ENCODE data around the gene SPHK1. TPM values are rescaled to one million over a fixed set of nuclear protein-coding genes. Genes with fewer than 3 reads are reported as not detected.

Gene SPHK1
- total RNA-seq, 3 donors from 2014 or later: 1.2 to 5.7 (median 3.3) TPM

GRCh38 chr17:76432712-76433336 lies 48.4 kb downstream of the SPHK1 start:
- intact Hi-C loops (cut with DNase I, micrococcal nuclease): no loop called here
- Histone ChIP-seq H3K36me3 (ENCODE audit: low read depth) (no peaks in the 10 kb centered on the region), H3K4me3 (no peak overlapping the region), H3K9me3 (no peaks in the 10 kb centered on the region), H3K4me1 (ENCODE audit: low read depth) (no peaks in the 10 kb centered on the region)
- TF ChIP-seq CTCF (IDR thresholded peaks at IDR 0.05): no peak
- DNase-seq: no peak
- ATAC-seq: no peak

GRCh38 chr17:76433693-76434092 lies 49.3 kb downstream of the SPHK1 start:
- Histone ChIP-seq H3K4me1 (ENCODE audit: low read depth) (no peaks in the 10 kb centered on the region), H3K36me3 (ENCODE audit: low read depth) (no peaks in the 10 kb centered on the region), H3K9me3 (no peaks in the 10 kb centered on the region), H3K4me3 (no peak overlapping the region)
- intact Hi-C loops (cut with DNase I, micrococcal nuclease): no loop called here
- no peak for TF ChIP-seq CTCF (IDR thresholded peaks at IDR 0.05)
- DNase-seq: no peak
- ATAC-seq: no peak

- no peak overlapping the region for H3K4me3 ChIP-seq
- no peaks in the 10 kb centered on the region for H3K4me1 ChIP-seq (ENCODE audit: low read depth)
- ATAC-seq: no peak
- intact Hi-C loops (cut with DNase I, micrococcal nuclease): no loop called here
- no peaks in the 10 kb centered on the region for H3K9me3 ChIP-seq
- no peak for DNase-seq
- no peak for TF ChIP-seq CTCF (IDR thresholded peaks at IDR 0.05)
- H3K36me3 ChIP-seq (ENCODE audit: low read depth): no peaks in the 10 kb centered on the region
These were observed 50.5 kb downstream of the SPHK1 start for GRCh38 chr17:76434870-76435269.

GRCh38 chr17:76435751-76436150 lies 51.3 kb downstream of the SPHK1 start:
- ATAC-seq (no peak), DNase-seq (no peak)
- Histone ChIP-seq H3K9me3 (no peaks in the 10 kb centered on the region), H3K36me3 (ENCODE audit: low read depth) (no peaks in the 10 kb centered on the region), H3K4me3 (no peak overlapping the region), H3K4me1 (ENCODE audit: low read depth) (no peaks in the 10 kb centered on the region)
- intact Hi-C loops (cut with DNase I, micrococcal nuclease): no loop called here
- no peak for TF ChIP-seq CTCF (IDR thresholded peaks at IDR 0.05)

Other genes with a start within 250 kb of the SPHK1 start
- gene FOXJ1, start 243.4 kb upstream of the SPHK1 start, total RNA-seq: 1 to 10 TPM in 1 of 3 donors, under 1 TPM in 2; 0.16 to 2.2 (median 0.52) TPM
- 10 to 100 TPM; 11.6 to 45.8 (median 17.5) TPM for gene RNF157, start 144.1 kb upstream of the SPHK1 start, total RNA-seq
- 100 to 1,000 TPM in 1 of 3 donors, 10 to 100 TPM in 2; 46.6 to 132 (median 99.1) TPM for gene UBALD2, start 119.3 kb upstream of the SPHK1 start, total RNA-seq
- gene QRICH2, start 76.3 kb upstream of the SPHK1 start, total RNA-seq: 1 to 10 TPM; 1.6 to 4.7 (median 3.2) TPM
- gene PRPSAP1, start 30.7 kb upstream of the SPHK1 start, total RNA-seq: 10 to 100 TPM; 45.3 to 63.0 (median 61.4) TPM
- 10 to 100 TPM; 16.2 to 25.0 (median 19.0) TPM for gene UBE2O, start 68.5 kb downstream of the SPHK1 start, total RNA-seq
- not detected for gene AANAT, start 83.0 kb downstream of the SPHK1 start, total RNA-seq
- 10 to 100 TPM; 11.2 to 20.8 (median 18.9) TPM for gene RHBDF2, start 116.8 kb downstream of the SPHK1 start, total RNA-seq
- gene CYGB, start 153.1 kb downstream of the SPHK1 start, total RNA-seq: 10 to 100 TPM; 10.6 to 24.0 (median 15.1) TPM
- gene PRCD, start 155.4 kb downstream of the SPHK1 start, total RNA-seq: 1 to 10 TPM; 1.0 to 4.8 (median 1.6) TPM
- gene ST6GALNAC2, start 201.3 kb downstream of the SPHK1 start, total RNA-seq: 10 to 100 TPM in 1 of 3 donors, 1 to 10 TPM in 2; 3.7 to 11.1 (median 4.3) TPM

Measured in mucosa of descending colon (tissue), 3 donors.